Bronchial epithelial cell (primary cell): ENCODE results near the gene RPL4. TPM values are rescaled to one million over a fixed set of nuclear protein-coding genes. Genes with fewer than 3 reads are reported as not detected.

Source experiments
- DNase-seq: peaks from one replicate; pipeline ENCODE4 v3.0.0-alpha.2; 2010; ENCODE audit warnings: low read depth
- FAIRE-seq: peaks from 2 replicates; lab custom pipeline; 2011; peaks lifted over from hg19 to GRCh38; lab: Jason Lieb, UNC
- H3K27me3 ChIP-seq: 2 replicates; pipeline ENCODE4 v1.5.1; 2011; ENCODE audit warnings: low read length; ENCODE audit not compliant: control insufficient read depth, insufficient read depth
- H3K36me3 ChIP-seq: 2 replicates; pipeline ENCODE4 v1.5.1; 2011; ENCODE audit warnings: low read length; ENCODE audit not compliant: control insufficient read depth, insufficient read depth
- H3K4me3 ChIP-seq: 2 replicates; pipeline ENCODE4 v1.5.1; 2011; ENCODE audit warnings: mild to moderate bottlenecking, low read depth, low read length, control low read depth
- total RNA-seq: library from RNA; depleted of rRNA; stranded (reverse); fragments of >200 nt; gene quantifications from 2 replicates; pipeline ENCODE4 v1.2.1, GENCODE V29; 2014
- TF ChIP-seq, protein P1 (sequence below): IDR thresholded peaks from 2 replicates; pipeline ENCODE4 v1.5.1; 2011; ENCODE audit warnings: mild to moderate bottlenecking, moderate library complexity, low read length, control low read depth, inconsistent platforms; ENCODE audit not compliant: insufficient read depth, severe bottlenecking

RPL4 gene
- total RNA-seq, result 2,077 and 4,509 TPM in 2 replicates

DNA sequence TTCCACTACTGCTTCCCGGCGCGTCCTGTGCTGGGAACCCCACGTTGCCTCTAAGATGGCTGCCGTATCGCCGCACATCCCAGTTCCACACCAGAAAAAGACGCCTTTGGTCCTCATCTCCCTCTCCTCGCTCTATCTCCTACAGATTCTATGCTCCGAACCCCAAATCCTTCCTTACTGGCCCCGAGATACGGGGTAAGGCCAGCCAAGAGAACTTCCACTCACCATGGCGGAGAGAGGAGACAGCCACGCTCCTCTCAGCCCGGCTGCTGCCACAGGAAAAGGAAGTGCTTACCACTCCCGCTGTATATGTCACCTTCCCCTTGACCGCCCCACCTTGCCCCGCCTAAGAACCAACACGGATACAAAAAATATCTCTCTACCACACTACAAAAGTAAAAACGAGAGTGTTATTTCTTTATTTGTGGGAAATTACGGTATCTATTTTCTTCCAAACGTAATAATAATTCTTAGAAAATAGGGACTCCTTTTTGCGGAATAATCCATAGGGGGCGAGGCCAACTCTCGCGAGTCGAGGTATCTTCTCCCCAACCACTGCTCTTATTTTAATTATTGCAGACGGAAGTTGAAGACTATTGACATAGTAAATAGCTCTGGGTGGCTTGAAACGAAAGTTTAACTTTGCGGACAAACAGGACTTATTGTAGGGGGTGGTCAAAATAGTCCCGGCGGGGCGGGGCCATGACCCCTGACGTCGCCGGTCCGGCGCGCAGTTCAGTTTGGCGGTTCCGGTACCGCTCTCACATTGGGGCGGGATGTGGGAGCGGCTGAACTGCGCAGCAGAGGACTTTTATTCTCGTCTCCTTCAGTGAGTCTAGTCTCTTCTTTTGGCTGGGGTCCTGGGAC, at the start of gene RPL4, which contains the start of gene ZWILCH:
Gene RPL4 (minus strand): TSS at position 293 of the 867 bp plus-strand sequence. CDS start 65 bp downstream, at position 228.
Gene ZWILCH (plus strand): TSS at position 764 of the 867 bp plus-strand sequence. CDS start 13 bp downstream, at position 777.
- no peaks in the 10 kb centered on the region for H3K27me3 ChIP-seq
- H3K36me3 ChIP-seq, result peaks cover 11% of the 10 kb centered on the region
- TF ChIP-seq, protein P1, sequence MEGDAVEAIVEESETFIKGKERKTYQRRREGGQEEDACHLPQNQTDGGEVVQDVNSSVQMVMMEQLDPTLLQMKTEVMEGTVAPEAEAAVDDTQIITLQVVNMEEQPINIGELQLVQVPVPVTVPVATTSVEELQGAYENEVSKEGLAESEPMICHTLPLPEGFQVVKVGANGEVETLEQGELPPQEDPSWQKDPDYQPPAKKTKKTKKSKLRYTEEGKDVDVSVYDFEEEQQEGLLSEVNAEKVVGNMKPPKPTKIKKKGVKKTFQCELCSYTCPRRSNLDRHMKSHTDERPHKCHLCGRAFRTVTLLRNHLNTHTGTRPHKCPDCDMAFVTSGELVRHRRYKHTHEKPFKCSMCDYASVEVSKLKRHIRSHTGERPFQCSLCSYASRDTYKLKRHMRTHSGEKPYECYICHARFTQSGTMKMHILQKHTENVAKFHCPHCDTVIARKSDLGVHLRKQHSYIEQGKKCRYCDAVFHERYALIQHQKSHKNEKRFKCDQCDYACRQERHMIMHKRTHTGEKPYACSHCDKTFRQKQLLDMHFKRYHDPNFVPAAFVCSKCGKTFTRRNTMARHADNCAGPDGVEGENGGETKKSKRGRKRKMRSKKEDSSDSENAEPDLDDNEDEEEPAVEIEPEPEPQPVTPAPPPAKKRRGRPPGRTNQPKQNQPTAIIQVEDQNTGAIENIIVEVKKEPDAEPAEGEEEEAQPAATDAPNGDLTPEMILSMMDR, result no peak
- H3K4me3 ChIP-seq, result peak within 1 kb of the TSS; percentile 100
- DNase-seq (peak; percentile 69), FAIRE-seq (no peak)

DNA sequence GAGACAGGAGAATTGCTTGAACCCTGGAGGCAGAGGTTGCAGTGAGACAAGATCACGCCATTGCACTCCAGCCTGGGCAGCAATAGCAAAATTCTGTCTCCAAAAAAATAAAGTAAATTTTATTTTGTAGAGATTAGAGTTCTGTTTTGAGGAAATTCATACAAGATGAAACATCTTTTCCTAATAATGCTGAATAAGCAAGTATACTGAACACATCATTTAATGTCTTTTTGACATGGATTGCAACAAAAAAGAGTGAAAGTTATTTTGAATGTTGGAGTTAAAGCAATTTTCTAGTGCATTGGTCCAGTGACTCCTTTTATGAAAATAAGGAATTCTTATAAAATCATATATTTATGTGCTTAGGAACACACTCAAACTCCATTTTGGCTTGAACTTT, 40.6 kb upstream of the RPL4 start:
- no peak for FAIRE-seq

DNA sequence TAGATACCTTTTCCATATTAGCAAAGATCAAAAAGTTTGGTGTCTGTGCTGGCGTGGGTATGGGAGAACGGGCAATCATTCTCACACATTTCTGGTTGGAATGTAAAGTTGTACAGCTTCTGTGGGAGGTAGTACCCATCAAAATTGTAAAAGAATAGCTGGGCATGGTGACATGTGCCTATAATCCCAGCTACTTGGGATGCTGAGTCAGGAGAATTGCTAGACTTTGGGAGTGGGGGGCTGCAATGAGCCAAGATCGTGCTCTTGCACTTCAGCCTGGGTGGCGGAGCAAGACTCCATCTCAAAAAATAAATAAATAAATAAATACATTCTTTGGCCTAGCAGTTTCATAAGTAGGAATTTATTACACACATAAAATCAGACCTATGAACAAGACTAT, 38.2 kb upstream of the RPL4 start:
- Histone ChIP-seq H3K4me3 (no peak overlapping the region), H3K36me3 (peaks cover 1% of the 10 kb centered on the region), H3K27me3 (no peaks in the 10 kb centered on the region)
- TF ChIP-seq, protein P1, result no peak
- DNase-seq (no peak), FAIRE-seq (no peak)

More for the DNA sequence above, 40.6 kb upstream of the RPL4 start:
- TF ChIP-seq, protein P1, result no peak
- no peak overlapping the region for H3K4me3 ChIP-seq
- peaks cover 1% of the 10 kb centered on the region for H3K36me3 ChIP-seq
- H3K27me3 ChIP-seq, result no peaks in the 10 kb centered on the region
- no peak for DNase-seq

DNA sequence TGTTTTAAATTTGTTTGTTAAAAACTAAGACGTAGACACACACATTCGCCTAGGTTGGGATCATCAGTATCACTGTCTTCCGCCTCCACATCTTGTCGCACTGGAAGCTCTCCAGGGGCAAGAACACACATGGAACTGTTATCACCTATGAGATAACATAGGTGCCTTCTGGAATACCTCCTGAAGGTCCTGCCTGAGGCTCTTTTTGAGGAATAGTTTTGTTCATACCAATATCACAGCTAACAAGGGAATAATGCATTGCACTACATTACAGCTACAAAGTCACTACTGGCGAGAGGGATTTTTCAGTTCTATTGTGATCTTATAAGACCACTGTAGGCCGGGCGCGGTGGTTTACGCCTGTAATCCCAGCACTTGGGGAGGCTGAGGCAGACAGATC, 30.4 kb upstream of the RPL4 start:
- FAIRE-seq (no peak), DNase-seq (no peak)
- TF ChIP-seq, protein P1, result no peak
- Histone ChIP-seq H3K4me3 (no peak overlapping the region), H3K27me3 (no peaks in the 10 kb centered on the region), H3K36me3 (no peaks in the 10 kb centered on the region)

DNA sequence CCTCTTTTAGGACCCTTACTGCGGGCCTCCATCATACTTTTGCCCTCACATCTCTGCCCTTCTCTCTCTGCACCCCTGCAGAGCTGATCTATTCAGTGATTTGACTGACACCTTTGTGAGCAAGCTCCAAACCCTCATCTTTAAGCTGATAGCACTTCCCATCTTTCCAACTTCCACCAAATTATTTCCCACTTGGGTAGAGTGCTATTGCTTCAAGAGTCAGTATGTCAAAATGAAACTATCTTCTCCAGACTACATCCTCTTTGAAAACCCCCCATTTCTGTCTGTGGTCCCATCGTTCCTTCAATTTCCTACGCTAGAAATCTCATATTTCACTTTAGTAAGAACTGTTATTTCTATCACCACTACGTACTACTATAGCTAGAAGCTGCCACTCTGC, 20.2 kb upstream of the RPL4 start:
- no peak for FAIRE-seq
- no peak for DNase-seq
- peaks cover 3% of the 10 kb centered on the region for H3K36me3 ChIP-seq
- no peaks in the 10 kb centered on the region for H3K27me3 ChIP-seq
- TF ChIP-seq, protein P1, result no peak
- no peak overlapping the region for H3K4me3 ChIP-seq

DNA sequence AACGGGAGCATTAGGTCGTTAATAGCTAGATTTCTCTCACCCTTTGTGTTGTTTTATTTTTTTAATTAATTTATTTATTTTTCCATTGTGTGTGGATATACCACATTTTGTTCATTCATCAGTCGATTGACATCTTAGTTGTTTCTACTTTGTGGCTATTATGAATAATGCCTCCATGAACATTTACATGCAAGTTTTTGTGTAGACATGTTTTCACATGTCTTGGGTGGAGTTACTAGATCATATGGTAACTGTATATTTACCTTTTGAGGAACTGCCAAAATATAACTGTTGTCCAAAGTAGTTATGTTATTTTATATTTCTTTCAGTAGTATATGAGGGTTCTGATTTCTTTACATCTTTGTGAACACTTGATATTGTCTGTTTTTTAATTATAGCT, 19.3 kb upstream of the RPL4 start:
- TF ChIP-seq, protein P1, result no peak
- Histone ChIP-seq H3K36me3 (peaks cover 3% of the 10 kb centered on the region), H3K27me3 (no peaks in the 10 kb centered on the region), H3K4me3 (no peak overlapping the region)
- FAIRE-seq (no peak), DNase-seq (peak; percentile 83)
